ENCODE measurements around the gene AMN1.
A peak's percentile ranks its signal among the peaks of the same experiment; 100 is the strongest.

The AMN1 gene

GRCh38 chr12:31736472-31736871, 7.7 kb upstream of the AMN1 start:
- no peak for TF ChIP-seq TAF1 (IDR thresholded peaks at IDR 0.05; ENCODE audit: borderline replicate concordance, insufficient read depth, low read length)
- no peak for TF ChIP-seq POLR2AphosphoS5 (IDR thresholded peaks at IDR 0.05; ENCODE audit: low read depth, low read length)
- no peak for TF ChIP-seq SIN3A (IDR thresholded peaks at IDR 0.05; ENCODE audit: borderline replicate concordance, insufficient read depth, low read length)
- TF ChIP-seq FOXP2 (optimal IDR thresholded peaks at IDR 0.05; ENCODE audit: borderline replicate concordance, extremely low read depth, extremely low read length, insufficient read depth) = no peak
- TF ChIP-seq REST (IDR thresholded peaks at IDR 0.05; ENCODE audit: insufficient read depth in 1 of 2, low read depth in 2 of 2, low read length in 2 of 2) = no peak

GRCh38 chr12:31732926-31733548, 4.2 kb upstream of the AMN1 start:
- TF ChIP-seq FOXP2 (optimal IDR thresholded peaks at IDR 0.05; ENCODE audit: borderline replicate concordance, extremely low read depth, extremely low read length, insufficient read depth) (no peak), POLR2AphosphoS5 (IDR thresholded peaks at IDR 0.05; ENCODE audit: low read depth, low read length) (no peak), TAF1 (IDR thresholded peaks at IDR 0.05; ENCODE audit: borderline replicate concordance, insufficient read depth, low read length) (no peak), SIN3A (IDR thresholded peaks at IDR 0.05; ENCODE audit: borderline replicate concordance, insufficient read depth, low read length) (no peak), REST (IDR thresholded peaks at IDR 0.05; ENCODE audit: insufficient read depth in 1 of 2, low read depth in 2 of 2, low read length in 2 of 2) (no peak)

GRCh38 chr12:31729705-31730104, 884 bp upstream of the AMN1 start:
- TF ChIP-seq REST (IDR thresholded peaks at IDR 0.05; ENCODE audit: insufficient read depth in 1 of 2, low read depth in 2 of 2, low read length in 2 of 2) (no peak), TAF1 (IDR thresholded peaks at IDR 0.05; ENCODE audit: borderline replicate concordance, insufficient read depth, low read length) (no peak), SIN3A (IDR thresholded peaks at IDR 0.05; ENCODE audit: borderline replicate concordance, insufficient read depth, low read length) (no peak), POLR2AphosphoS5 (IDR thresholded peaks at IDR 0.05; ENCODE audit: low read depth, low read length) (no peak), FOXP2 (optimal IDR thresholded peaks at IDR 0.05; ENCODE audit: borderline replicate concordance, extremely low read depth, extremely low read length, insufficient read depth) (no peak)

- 0 out of 2 replicates have a peak, but pooled peaks have one; percentile 8 for TF ChIP-seq SIN3A (IDR thresholded peaks at IDR 0.05; ENCODE audit: borderline replicate concordance, insufficient read depth, low read length)
- TF ChIP-seq POLR2AphosphoS5 (IDR thresholded peaks at IDR 0.05; ENCODE audit: low read depth, low read length) = no peak
These were observed 418 bp downstream of the AMN1 start for GRCh38 chr12:31728289-31728916.

- no peak for TF ChIP-seq REST (IDR thresholded peaks at IDR 0.05; ENCODE audit: insufficient read depth in 1 of 2, low read depth in 2 of 2, low read length in 2 of 2)
- TF ChIP-seq TAF1 (IDR thresholded peaks at IDR 0.05; ENCODE audit: borderline replicate concordance, insufficient read depth, low read length) = no peak
- no peak for TF ChIP-seq POLR2AphosphoS5 (IDR thresholded peaks at IDR 0.05; ENCODE audit: low read depth, low read length)
- TF ChIP-seq SIN3A (IDR thresholded peaks at IDR 0.05; ENCODE audit: borderline replicate concordance, insufficient read depth, low read length) = no peak
These were observed 1.6 kb downstream of the AMN1 start for GRCh38 chr12:31727192-31727591.

All from PFSK-1 (cell line).